HG02610 (cell line): Measurements from ENCODE around the gene ABCD4.
A peak's percentile ranks its signal among the peaks of the same experiment; 100 is the strongest.
"Not testable (repeated sequence)": the region's sequence is repeated elsewhere in the genome, so short reads cannot be mapped to it uniquely, and the experiment has no call there.

Experiments used
- ATAC-seq: cut with Tn5 transposase; IDR thresholded peaks from one replicate; pipeline ENCODE4 v1.9.1; 2021; ENCODE audit warnings: mild to moderate bottlenecking, moderate library complexity; ENCODE audit not compliant: unreplicated experiment

The ABCD4 gene

GRCh38 chr14:74302634-74303569 lies at the start of gene ABCD4:
ABCD4 (minus strand) TSS chr14:74302934; CDS start chr14:74302912, 22 bp downstream.
- peak; percentile 98 for ATAC-seq

DNA sequence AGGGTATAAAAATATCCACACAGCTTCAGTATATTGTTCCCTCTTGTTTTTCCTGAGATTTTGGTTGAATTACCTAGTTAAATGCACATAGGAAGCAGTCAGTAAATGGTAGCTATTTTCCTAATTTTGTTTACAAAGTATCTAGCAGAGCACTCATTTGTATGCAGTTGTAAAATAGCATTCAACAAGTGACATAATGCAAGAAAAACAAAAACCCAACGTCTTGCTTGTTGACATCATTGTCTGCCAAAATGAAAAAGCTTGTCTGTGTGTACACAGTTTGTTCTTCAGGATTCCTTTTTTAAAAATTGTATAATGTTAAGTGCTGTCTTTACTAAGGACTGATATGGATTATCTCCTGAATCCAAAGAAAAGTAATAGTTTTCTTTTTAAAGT lies 48.2 kb upstream of the ABCD4 start:
- no peak for ATAC-seq

- no peak for ATAC-seq
These were observed 47.6 kb upstream of the ABCD4 start for GRCh38 chr14:74350211-74350927.

GRCh38 chr14:74349757-74350156 lies 47.0 kb upstream of the ABCD4 start:
- no peak for ATAC-seq

- no peak for ATAC-seq
These were observed 46.2 kb upstream of the ABCD4 start for GRCh38 chr14:74348735-74349463.

- ATAC-seq = no peak
These were observed 45.6 kb upstream of the ABCD4 start, which contains the start of gene VRTN for GRCh38 chr14:74348241-74348734. VRTN (plus strand) TSS chr14:74348471; CDS start chr14:74356784, 8,313 bp downstream.

DNA sequence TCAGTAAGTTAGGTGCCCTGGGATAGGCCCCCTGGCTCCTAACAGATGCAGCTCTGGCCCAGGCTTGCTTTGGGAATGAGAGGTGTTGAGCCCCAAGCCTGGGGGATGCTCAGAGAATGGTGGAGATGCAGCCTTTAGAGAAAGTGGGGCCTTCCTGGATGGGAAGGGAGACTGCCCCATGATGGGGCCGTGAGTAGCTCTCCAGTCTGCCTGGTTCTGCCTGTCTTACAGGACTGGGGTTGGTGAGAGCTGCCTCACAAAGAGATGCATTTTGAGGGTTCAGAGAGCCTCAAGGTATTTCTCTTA lies 45.0 kb upstream of the ABCD4 start:
- ATAC-seq = no peak

DNA sequence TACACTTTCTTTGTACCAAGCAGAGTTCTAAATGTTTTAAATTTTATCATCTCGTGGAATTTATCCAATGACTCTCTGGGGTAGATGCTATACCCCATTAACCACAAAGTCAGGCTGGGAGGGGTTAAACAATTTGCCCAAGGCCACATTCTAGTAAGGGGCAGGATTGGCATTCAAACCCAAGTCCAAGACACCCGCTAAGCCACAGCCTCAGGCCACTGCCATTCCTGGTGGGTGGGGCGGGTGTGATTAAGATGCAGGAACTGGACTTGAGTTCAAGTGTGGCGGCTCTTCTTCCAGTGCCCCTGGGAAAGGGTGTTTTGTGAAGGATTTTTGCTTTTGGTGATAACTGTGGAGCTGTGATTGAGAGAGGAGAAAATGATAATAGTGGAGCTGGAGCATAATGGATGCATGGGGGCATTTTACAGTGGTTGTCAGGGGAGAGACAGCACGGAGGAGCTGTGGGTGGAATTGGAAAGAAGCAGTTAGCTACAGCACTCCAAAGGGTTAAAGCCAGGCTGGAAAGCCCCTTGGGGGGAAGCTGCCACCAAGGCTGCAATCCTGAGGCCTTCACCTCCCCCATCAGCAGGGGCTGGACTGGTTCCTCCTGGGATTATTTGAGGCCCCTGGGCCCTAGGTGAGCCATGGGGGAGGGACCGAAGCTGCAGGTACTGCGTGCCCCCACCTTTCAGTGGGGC lies 44.5 kb upstream of the ABCD4 start:
- no peak for ATAC-seq

- no peak for ATAC-seq
These were observed 43.6 kb upstream of the ABCD4 start for GRCh38 chr14:74346341-74346740.

- no peak for ATAC-seq
These were observed 31.2 kb upstream of the ABCD4 start for GRCh38 chr14:74333909-74334308.

GRCh38 chr14:74329950-74330552 lies 27.3 kb upstream of the ABCD4 start:
- ATAC-seq = not testable (repeated sequence)

- ATAC-seq = no peak
These were observed 23.8 kb upstream of the ABCD4 start for GRCh38 chr14:74326369-74327152.

DNA sequence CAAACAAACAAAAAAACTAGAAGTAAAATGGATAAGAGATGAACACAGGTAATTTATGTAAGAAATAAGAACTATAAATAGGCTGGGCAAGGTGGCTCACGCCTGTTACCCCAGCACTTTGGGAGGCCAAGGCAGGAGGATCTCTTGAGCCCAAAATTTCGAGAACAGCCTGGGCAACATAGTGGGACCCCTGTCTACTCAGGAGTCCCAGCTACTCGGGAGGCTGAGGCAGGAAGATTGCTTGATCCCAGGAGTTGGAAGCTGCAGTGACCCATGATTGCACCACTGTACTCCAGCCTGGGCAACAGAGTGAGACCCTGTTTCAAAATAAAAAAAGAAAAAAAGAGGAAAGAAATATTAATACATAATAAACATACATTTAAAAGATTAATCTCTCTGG lies 22.7 kb upstream of the ABCD4 start:
- no peak for ATAC-seq

DNA sequence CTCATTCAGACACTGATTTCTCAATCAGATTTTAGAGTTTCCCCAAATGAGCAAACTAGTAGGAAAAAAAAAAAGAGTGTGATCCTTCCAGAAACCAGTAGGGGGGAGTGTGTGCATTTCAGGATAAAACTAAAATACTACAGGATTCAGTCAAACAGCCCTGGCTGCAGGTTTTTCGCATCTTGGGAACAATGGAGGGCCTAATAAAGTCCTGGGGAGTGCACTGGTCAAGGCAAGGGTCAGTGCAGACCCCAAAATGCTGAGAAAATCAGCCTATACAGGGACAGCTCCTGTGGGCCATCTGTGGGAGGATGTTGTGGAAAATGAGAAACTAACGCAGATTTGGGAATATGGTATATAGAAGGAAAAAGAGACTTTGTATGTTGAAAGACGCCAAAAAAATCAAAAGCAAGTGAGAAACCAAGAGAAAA lies 22.2 kb upstream of the ABCD4 start:
- no peak for ATAC-seq

GRCh38 chr14:74314576-74314975 lies 11.8 kb upstream of the ABCD4 start:
- no peak for ATAC-seq

GRCh38 chr14:74313601-74314000 lies 10.9 kb upstream of the ABCD4 start:
- ATAC-seq = no peak

GRCh38 chr14:74312161-74312560 lies 9.4 kb upstream of the ABCD4 start:
- no peak for ATAC-seq

DNA sequence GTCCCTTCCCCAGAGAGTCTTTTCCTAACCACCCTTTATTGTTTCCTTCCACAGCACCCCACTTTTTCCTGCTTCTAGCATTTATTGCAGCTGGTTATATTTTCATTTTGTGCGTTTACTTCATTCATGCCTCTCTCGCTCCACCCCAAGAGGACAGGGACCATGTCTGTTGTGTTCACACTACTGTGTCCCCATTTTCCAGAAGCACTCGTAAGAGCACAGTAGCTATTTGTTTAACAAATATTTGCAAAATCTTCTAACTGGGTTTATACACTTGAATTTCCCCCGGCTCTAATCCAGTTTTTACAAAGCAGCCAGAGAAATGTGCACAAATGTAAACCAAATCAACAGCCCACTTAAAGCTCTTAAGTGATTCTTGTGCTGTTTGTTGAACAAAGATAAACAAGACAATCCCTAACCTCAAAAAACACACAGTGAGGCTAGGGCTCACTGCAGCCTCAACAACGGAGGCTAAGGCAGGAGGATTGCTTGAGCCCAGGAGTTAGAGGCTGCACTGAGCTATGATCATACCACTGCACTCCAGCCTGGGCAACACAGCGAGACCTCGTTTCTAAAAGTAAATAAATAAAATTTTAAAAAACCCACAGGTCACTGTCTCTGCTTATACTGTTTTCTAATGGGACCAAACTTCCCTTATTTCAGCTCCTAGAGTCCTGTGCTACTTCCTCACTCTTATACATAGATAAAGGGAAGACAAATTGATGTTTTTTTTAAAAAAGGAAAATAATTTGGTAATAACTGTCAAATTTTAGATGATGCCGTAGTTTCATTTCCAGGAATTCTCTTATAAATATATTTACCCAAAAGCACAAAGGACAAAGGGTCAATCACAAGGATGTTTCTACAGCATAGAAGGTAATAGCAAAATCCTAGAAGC lies 6.6 kb upstream of the ABCD4 start:
- ATAC-seq = no peak
